ENCODE results near the gene SMARCB1.

Gene SMARCB1

GRCh38 chr22:23781065-23781464 is 5.7 kb upstream of the SMARCB1 start:
- no peak for DNase-seq

- no peak for DNase-seq
Measured at GRCh38 chr22:23781511-23782183, 5.1 kb upstream of the SMARCB1 start.

- DNase-seq: no peak
Measured at GRCh38 chr22:23782252-23782651, 4.5 kb upstream of the SMARCB1 start.

GRCh38 chr22:23782703-23783102 is 4.1 kb upstream of the SMARCB1 start:
- DNase-seq: no peak

GRCh38 chr22:23783265-23784150 is 3.3 kb upstream of the SMARCB1 start:
- no peak for DNase-seq

GRCh38 chr22:23784215-23784732 is 2.5 kb upstream of the SMARCB1 start:
- no peak for DNase-seq

GRCh38 chr22:23786261-23786710 is 480 bp upstream of the SMARCB1 start:
- DNase-seq: no peak

- no peak for DNase-seq
Measured at GRCh38 chr22:23787600-23787896, 782 bp downstream of the SMARCB1 start.

GRCh38 chr22:23787910-23788309 is 1.1 kb downstream of the SMARCB1 start:
- DNase-seq: no peak

- DNase-seq: no peak
Measured at GRCh38 chr22:23789121-23789520, 2.4 kb downstream of the SMARCB1 start.

GRCh38 chr22:23789638-23790037 is 2.9 kb downstream of the SMARCB1 start:
- no peak for DNase-seq

- no peak for DNase-seq
Measured at GRCh38 chr22:23790819-23791737, 4.3 kb downstream of the SMARCB1 start.

- no peak for DNase-seq
Measured at GRCh38 chr22:23791738-23792645, 5.2 kb downstream of the SMARCB1 start.

- DNase-seq: no peak
Measured at GRCh38 chr22:23793326-23793725, 6.6 kb downstream of the SMARCB1 start.

GRCh38 chr22:23796461-23796860 is 9.7 kb downstream of the SMARCB1 start:
- no peak for DNase-seq

GRCh38 chr22:23800297-23801237 is 13.8 kb downstream of the SMARCB1 start:
- no peak for DNase-seq

- DNase-seq: no peak
Measured at GRCh38 chr22:23801238-23801821, 14.6 kb downstream of the SMARCB1 start.

- no peak for DNase-seq
Measured at GRCh38 chr22:23801886-23802377, 15.2 kb downstream of the SMARCB1 start.

- DNase-seq: no peak
Measured at GRCh38 chr22:23803001-23803819, 16.4 kb downstream of the SMARCB1 start.
